Activated effector memory CD4-positive, alpha-beta T cell treated with anti-CD3 and anti-CD28 coated beads, Interleukin-2, amount 50 U/mL, for 16 hours (primary cell): Measurements from ENCODE around the gene UQCC3.
"Not testable (repeated sequence)": the region's sequence is repeated elsewhere in the genome, so short reads cannot be mapped to it uniquely, and the experiment has no call there.

Source experiments
- DNase-seq: peaks from one replicate; pipeline ENCODE4 v3.0.0-alpha.2; 2020

The UQCC3 gene

DNA sequence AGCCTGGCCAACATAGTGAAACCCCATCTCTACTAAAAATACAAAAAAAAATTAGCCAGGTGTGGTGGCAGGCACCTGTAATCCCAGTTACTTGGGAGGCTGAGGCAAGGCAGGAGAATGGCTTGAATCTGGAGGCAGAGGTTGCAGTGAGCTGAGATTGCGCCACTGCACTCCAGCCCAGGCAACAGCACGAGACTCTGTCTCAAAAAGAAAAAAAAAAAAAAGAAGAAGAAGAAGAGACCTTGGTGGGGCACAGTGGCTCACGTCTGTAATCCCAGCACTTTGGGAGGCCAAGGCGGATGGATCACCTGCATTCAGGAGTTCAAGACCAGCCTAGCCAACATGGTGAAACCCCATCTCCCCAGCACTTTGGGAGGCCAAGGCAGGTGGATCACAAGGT is 32.4 kb downstream of the UQCC3 start:
- not testable (repeated sequence) for DNase-seq

DNA sequence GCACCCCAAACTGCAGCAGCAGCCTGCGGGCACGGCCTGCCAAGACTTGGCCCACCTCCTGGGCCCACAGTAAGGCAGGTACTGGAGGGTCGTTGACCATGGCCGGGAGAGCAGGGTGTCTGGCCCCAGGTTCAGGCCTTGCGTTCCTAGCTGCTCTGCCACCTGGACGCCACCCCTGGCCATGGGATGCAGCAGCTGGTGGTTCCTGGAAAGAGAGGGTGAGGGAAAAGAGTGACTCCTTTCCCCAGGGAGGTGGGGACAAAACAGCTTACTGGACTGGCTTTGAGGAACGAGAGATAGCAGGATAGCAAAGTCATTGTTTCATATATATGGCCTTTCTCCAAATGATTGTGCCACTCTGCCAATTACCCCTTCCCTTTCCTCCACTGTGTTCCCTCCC is 33.9 kb downstream of the UQCC3 start:
- DNase-seq: no peak

DNA sequence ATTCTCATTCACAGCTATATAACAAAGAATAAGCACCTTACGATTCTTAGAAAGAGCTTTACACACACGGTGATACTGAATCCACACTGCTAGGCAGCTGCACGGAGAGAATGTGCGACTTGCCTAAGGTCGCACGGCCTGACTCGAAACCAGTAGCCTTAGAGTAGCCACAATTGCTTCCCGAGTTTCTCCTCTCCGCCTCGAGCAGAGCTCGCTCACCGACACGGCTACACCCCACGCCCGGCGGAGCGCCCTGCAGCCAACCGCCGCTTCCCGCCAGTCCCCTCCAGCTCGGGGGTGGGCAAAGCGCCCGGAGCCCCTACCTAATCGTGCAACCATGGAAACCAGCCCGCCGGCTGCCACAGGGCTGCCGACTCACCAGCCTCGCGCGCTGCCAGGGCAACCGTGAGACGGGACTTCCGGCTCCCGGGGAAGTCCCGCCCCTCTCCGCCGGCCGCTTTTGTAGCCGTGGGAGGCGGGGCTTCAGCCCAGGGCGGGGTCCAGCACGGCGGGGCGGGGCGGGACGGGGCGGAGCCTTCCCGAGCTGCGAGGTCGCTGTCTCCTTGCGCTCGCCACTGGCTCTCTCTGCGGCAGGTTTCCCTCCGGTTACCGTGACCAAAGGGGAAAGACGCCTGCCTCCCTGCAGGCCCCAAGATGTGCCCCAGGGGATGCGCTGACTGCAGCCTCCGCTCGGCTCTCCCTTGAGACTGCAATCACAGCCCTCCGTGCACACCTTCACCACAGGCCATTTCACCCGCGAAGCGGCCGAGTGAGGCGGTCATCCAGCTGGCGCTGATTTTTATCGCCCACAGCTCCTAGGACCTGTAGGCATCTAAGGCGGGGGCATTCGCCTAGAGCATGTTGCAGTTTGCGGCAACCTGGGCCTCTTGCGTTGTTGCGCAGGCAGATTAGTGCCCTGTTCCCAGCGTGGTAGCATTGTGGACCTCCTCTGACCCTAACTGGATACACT is 34.7 kb downstream of the UQCC3 start:
- DNase-seq: peak; percentile 98

DNA sequence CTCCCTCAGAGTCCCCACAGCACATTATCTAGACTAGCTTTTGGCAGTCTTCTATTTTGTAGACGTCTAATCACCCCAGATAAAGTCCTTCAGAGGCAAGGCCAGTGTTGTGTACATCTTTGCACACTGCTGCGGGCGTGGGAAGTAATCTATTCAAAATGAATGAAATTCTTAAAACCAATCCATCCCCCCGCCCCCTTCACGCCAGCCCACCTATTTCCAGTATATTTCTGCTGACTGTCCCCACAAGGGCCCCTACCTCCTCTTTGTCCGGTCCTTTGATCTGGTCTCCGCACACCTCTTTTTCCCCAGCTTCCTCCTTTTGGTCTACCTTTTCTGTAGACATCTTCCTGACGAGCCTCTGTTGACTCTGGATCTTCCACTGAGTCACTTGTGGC is 35.4 kb downstream of the UQCC3 start:
- DNase-seq: no peak

DNA sequence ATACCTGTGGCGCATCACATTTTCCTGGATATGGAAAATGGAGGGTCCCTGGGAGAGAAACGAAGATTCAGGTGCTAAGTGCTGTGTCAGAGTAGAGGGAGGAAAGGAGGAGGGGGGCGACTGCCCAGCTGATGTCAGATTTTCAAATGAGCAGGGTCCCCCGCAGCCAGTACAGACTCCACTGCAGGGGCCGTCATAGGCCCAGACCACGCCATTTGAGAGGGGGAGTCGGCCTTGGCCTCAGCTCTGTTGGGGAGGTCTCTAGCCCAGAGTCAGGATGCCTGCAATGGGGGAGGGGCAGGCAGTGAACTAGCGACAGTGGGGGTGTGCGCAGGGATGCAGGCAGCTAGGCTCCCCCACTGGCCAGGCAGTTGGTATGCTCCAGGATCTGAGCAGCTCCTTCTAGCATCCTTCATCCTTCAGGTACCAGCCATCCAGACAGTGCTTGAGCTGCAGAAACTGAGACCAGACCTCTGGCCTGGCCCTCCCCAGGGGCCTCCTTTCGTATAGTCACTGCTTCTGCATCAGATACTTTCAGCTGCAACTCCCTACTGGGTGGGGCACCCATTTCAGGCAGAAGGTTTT is 35.9 kb downstream of the UQCC3 start, which contains the start of the genes BSCL2 and GNG3:
Gene BSCL2, minus strand, starts transcription at position 148 of the 585 bp plus-strand sequence. CDS start 229 bp downstream, outside the sequence.
Gene GNG3, plus strand, starts transcription at position 400 of the 585 bp plus-strand sequence. CDS start 620 bp downstream, outside the sequence.
- no peak for DNase-seq

DNA sequence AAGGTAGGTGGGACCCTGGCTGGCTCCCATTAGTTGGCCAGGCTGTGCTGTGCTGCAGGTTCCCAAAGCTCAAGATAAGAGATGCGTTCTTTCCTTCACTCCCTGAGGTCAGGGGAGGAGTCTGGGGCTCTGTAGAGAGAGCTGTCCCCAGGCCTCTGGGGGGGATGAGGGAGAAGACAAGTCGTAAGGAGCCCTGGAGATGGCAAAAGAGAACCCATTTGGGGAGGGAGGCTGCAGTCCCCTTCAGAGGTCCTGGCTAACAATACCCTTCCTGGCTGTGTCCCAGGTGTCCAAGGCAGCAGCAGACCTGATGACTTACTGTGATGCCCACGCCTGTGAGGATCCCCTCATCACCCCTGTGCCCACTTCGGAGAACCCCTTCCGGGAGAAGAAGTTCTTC is 36.9 kb downstream of the UQCC3 start:
- no peak for DNase-seq

DNA sequence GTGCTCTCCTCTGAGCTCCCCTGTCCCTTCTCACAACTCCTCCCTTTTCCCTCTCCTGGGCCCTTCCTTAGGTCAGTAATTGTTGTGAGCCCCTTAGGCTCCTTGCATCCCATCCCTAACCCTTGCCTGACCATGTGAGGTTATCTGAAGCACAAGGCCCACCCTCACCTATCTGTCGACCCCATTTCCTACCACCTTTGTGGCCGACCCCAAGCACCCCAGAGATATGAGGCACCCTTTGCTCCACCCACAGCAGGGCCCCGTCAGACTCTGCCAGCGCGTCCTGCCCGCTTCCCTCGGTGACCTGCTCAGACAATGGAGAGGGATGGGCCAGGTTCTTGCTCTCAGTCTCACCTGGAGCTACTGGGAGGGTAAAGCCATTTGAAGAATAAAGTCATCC is 37.3 kb downstream of the UQCC3 start:
- DNase-seq: peak; percentile 80

DNA sequence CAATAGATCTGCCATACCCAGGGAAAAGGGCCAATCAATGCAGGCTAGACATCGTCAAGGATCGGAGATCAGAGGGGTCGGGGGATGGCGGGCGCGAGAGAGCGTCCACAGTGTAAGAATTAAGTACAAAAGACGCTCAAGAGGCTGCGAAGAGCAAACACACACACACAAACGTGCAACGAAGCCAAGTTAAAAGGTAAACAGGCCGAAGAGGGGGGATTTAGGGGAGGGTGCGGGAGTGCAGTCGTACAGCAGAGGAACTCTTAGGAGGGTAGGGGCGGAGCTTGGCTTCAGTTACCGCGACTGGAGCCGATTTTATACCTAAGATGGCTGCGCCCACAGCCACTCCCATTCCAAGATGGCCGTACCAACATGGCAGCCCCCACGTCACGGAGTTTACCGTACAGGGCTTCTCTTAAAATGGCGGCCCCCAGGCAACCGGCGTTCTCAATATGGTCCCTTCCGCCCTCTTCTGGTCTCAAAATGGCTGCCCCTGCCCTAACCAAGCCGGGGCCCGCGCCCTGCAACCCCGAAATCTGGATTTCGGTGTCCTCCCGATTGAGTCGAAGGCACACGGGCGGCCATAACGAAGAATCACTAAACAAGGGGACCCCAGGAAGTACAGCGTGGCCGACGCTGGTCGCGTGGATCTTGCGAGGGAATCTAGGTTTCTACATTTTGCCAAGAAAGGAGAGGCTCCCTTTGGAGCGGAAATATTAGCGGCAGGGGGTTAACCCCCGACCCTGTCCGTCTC is 38.0 kb downstream of the UQCC3 start:
- DNase-seq: peak; percentile 98

DNA sequence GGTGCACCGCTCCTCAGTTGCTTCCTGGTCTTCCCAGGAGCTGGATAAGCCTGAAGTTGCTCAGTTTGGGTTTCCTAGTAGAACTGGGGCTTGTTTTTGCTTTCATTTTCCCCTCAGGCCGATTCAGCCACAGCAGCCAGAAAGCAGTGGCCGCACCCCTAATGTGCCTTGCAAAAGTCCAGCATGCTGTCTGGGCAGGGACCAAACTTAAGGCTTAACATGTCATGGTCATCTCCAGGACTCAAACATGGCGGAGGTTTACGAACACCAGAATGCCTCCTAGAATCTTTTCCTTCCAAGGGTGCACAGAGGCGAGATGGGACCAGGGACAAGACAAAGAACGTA is 38.5 kb downstream of the UQCC3 start:
- DNase-seq: no peak

DNA sequence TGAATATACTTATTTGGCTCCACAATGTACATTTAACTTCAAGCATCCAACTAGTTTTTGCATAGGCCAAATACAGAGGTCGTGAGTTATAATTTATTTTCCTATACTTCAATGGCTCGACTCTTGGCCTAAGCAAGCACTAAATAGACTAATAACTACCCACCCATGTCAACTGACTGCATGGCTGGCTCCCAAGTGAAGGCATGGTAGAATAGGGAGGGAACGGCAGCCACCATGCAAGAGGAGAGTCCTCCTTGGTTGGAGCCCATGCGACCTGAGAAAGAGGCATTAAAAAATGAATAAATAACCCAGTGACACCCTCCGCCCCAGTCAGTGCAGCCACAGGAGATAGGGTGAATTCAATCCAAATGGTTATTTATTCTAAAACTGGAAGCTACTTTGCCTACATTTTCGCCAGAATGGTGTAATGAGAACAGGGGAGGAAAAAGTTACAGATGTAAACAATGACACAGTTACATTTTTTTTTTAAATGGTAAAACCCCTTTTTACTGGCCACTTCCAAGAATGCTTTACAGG is 40.9 kb downstream of the UQCC3 start:
- no peak for DNase-seq

DNA sequence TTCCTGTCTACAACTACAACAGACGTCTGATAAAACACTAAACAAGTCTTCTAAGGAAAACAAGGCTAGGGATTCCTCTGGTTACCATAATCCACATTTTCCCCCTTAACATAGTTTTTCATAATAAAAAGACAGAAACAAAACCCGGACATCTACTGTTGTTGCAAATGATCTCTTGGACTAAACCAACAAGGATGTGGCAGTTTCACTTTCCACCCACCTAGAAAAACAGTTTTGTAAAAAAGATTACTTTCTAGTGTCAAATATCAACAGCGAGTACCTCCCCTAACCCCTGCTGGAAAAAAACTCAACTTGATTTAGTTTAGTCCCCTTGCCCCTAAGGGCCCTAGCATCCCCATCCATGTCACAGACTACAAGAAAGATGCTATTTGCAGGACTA is 41.4 kb downstream of the UQCC3 start:
- no peak for DNase-seq

DNA sequence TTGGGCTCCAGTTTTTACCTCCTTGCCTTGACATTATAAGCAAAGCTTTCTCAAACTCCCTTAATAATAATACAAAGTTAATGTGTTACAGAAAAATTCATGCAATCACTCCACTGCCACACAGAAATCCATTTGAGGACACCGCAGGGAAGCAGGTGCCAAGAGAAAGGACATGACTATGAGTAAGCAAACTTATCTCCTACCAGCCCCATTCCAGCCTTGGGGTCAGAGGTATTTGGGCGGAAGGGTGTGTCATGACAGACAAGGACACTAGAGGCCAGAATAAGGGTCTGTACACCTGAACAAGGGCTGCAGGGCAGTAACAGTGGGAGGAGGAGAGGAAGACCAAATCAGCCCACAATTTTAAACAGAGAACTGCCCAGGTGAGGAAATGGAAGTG is 41.9 kb downstream of the UQCC3 start:
- DNase-seq: no peak

DNA sequence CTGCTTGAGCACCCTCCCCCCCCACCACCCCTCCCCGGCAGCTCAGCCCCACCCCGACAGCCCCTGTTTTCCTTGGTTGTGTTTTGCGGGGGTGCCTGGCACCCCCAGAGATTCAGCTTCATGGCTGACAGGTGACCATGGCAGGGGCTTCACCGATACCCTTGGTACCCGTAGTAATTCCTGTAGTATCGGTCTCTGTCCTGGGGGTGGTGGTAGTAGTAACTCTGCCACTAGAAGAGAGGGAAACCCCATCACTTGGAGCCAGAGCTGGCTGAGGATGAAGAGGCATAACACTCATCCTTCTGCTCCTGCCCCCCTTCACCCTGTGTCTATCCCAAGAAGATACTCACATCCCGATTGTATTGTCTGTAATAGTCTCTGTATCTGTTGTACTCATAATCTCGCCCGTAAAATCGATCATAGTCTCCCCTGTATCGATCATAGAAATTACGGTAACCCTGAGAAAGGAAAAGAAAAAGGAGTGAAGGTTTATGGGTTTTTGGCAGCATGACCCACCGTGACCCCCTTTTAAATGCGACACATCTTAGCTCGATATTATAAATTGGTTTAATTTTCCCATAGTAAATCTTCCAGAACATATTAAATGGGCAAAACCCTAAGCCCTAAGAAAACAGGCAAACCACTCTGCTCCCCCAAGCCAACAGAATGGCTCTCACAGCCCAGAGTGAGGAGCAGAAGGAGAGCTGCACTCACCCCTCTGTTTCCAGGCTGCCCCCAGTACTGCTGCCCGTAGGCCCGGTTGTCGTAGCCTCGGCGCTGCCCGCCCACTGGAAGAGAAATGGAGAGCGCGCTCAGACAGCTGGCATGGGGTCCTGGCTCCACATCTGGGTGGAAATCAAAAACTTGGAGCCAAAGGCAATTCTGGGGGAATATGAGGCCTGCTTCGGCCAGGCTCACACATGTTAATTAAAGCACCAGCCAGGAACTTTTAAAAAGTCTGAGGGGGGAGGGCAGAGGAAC is 44.0 kb downstream of the UQCC3 start:
- DNase-seq: peak; percentile 30

DNA sequence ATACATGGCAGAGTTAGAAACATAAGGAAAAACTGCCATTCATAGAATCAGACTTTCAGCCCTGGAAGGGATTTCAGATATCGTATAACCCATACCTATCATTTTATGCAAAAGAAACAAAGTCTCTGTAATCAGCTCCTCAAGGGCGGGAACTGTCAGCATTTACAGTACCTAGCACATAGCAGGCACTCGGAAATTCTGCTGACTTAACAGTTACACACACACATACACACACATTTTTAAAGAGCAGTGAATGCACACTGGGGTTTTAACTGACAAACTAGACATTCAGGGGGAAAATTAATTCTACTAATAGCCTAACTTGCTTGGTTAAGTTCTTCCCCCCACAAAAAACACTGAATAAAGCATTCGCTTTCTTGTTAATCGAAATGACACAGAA is 44.7 kb downstream of the UQCC3 start:
- DNase-seq: no peak

DNA sequence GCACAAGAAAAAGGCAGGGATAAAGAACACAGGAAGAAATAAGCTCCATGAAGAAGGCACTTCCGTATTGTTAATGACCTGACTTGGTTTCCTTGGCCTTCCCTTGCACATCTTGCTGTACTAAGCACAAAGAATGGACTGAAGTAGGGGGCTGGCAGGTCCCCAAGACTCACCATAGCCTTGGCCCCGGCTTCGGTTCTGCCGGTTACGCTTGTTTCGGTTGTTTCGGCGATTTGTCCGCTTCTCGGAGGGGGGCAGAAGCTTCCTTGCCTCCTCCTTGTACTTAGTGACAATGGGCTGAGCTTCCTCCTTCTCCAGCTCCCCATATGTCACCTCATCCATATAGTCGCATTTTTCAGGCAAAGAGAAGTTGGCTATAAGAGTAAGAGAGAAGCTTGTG is 45.3 kb downstream of the UQCC3 start:
- DNase-seq: peak; percentile 54

DNA sequence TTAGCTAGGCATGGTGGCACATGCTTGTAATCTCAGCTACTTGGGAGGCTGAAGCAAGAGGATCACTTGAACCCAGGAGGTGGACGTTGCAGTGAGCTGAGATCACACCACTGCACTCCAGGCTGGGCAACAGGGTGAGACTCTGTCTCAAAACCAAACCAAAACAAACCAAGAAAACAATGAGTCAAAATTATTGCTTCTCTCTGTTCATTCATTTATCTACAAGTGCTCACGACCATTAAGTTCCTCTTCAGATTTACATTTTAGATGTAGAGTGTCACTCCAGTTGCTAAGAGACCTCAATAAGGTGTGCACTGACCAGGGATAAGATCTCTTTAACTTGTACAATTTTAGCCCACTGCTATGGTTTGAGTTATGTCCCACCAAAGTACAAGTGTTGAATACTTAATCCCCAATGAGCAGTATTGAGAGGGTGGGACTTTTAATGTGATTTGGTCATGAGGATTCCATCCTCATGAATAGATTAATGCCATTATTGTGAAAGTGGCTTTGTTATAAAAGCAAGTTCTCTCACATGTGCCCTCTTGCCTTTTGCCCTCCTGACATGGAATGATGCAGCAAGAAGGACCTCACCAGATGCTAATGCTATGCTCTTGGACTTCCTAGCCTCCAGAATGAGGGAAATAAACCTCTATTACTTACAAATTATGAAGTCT is 48.0 kb downstream of the UQCC3 start:
- no peak for DNase-seq

DNA sequence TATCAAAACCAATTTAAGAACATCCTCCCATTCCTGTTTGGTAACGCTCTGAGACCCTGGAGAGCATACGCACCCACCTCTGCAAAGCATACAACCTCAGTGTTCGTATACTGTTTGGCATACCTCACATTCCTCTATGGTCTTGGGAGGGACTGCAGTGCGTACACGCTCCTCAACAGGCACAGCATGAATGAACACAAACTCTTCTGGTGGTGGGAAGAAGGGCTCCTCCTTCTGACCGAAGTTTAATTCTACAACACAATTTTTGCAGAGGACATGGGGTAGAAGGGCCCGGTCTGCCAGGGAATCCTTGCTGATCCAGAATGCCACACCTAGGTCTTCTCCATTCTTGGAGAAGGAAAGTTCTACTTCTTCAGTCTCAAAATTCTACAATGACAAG is 50.5 kb downstream of the UQCC3 start:
- DNase-seq: no peak
